GDM1 (cell line): ENCODE measurements around the gene TSGA10.
A peak's percentile ranks its signal among the peaks of the same experiment; 100 is the strongest.
"Not testable (repeated sequence)": the region's sequence is repeated elsewhere in the genome, so short reads cannot be mapped to it uniquely, and the experiment has no call there.

Source experiments
- DNase-seq: peaks from one replicate; lab custom pipeline; 2025; lab: John Stamatoyannopoulos, UW

TSGA10 gene, protein sequence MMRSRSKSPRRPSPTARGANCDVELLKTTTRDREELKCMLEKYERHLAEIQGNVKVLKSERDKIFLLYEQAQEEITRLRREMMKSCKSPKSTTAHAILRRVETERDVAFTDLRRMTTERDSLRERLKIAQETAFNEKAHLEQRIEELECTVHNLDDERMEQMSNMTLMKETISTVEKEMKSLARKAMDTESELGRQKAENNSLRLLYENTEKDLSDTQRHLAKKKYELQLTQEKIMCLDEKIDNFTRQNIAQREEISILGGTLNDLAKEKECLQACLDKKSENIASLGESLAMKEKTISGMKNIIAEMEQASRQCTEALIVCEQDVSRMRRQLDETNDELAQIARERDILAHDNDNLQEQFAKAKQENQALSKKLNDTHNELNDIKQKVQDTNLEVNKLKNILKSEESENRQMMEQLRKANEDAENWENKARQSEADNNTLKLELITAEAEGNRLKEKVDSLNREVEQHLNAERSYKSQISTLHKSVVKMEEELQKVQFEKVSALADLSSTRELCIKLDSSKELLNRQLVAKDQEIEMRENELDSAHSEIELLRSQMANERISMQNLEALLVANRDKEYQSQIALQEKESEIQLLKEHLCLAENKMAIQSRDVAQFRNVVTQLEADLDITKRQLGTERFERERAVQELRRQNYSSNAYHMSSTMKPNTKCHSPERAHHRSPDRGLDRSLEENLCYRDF

DNA sequence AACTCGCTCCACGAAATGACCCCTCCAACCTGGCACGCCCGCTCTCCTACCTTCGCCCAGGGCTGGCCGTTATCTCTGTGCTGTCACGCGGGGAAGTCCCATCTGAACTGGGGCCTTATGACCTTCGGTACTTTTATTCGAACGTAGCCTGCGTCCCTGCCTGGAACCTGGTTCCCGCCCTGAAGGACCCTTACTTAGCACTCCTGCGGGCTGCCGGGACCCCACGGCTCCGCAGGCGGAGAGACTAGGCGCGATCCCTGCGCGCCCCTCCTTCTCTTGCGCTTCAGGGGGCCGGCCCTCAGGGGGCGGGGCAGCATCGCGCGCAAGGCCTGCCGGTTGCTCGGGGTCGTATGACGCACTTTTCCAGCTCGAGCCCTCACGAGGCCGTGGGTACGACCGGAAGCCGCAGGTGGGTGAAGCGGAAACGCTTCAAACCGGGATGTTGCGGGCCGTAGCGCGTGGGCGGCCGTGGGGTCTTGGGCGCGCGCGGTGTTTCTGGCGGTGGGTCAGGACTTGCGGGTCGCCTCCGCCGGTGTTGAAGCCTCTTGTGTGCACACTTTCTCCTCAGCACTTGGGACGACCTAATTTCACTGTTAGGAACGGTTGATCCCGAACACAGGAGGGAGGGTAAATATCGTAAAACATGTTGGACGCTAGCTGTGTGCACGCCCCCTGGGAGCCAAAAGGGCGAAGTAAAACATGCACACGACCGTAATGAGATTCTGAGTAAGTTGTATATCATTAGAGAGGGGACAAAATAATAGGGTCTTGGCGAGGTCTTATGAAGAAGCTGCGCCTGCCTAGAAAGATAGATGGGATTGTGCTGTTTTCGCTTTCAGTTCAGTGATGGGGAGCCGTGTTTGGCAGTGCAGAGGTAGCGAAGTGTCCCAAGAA is at the start of gene TSGA10, which contains the start of gene LIPT1:
Gene TSGA10 (minus strand): TSS at position 300 of the 894 bp plus-strand sequence. CDS start 45,503 bp downstream, outside the sequence.
Gene LIPT1 (plus strand): TSS at position 325 of the 894 bp plus-strand sequence. CDS start 6,991 bp downstream, outside the sequence.
- DNase-seq = peak; percentile 86

DNA sequence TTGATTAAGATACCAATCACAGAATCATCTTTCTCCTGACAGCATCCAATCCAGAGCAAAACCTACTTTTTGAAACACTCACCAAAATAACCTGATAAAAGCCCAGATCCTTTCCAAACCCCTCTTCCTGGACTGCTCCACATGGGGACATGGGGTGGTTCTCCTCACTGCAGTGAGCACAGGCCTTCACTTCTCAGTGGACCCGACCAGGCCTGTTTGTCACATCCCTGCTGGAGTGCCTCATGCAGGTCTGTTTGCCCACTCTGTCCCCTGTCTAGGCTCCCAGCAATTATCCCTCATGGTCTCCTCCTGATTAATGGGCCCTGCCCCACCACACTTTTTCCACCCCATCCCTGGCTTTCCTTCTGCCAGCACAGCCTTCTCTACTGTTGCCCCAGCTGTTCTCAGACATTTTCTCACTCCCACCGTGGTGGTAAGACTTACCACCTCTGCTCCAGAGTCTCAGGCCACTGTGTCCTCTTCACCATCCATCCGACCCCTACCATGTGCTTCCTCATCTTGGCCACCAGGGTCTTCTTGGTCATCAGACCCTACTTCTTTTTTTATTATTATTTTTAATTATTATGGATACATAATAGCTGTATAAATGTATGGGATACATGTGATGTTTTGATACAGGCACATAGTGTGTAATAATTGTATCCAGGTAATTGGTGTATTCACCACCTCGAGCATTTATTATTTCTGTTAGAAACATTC is 47.4 kb upstream of the TSGA10 start:
- DNase-seq = no peak

DNA sequence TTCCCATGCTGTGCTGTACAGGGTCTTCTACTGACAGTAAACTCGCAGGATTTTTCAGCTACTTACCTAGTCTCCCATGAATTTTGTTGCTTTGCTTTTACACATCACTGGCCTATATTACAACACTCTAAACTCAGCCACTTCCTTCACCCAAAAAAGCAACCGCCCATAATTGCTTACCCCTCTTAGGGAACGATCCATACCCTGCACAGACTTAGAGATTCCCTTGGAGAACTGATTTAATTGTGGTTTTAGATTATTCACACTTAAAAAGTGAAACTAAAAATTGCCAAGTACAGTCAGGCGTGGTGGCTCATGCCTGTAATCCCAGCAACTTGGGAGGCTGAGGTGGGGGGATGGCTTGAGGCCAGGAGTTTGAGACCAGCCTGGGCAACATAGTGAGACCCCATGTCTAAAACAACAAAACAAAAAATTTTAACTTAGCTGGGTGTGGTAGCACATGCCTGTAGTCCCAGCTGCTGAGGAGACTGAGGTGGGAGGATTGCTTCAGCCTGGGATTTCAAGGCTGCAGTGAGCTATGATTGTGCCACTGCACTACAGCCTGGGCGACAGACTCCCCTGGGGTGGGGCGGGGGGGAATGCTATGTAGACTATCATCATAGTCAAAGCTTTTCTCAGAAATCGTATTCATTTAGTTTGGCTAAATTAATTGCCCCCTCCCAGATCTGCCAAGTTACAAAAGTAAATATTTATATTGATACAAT is 45.5 kb upstream of the TSGA10 start:
- no peak for DNase-seq

DNA sequence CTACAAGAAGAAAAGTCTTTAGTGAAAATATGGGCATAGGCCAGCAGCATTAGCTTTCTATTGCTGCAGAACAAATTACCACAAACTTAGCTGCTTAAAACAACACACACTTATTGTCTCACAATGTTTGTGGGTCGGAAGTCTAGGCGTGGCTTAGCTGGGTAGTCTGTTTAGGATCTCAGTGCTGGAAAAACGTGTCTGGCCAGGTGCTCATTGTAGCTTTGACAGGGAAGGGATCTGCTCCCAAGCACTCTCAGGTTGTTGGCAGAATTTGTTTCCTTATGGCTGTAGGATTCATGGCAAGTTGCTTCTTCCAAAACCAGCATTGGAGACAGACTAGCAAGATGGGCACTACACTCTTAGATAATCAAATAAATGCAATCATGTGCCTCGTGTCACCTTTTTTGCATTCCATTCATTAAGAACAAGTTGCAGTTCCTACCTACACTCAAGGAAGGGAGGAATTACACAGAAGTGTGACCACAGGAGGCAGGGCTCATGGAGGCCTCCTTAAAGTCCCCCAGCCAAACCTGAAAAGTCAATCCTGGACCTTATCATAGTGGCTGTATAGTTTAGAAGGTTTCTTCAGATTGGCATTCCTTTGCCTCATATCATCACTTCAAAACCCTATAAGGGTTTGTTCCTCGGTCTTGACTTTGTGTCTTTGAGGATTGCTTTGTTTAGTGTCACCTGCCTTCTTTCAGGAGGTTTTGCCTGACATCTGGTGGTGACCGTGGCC is 43.5 kb upstream of the TSGA10 start:
- DNase-seq = no peak

DNA sequence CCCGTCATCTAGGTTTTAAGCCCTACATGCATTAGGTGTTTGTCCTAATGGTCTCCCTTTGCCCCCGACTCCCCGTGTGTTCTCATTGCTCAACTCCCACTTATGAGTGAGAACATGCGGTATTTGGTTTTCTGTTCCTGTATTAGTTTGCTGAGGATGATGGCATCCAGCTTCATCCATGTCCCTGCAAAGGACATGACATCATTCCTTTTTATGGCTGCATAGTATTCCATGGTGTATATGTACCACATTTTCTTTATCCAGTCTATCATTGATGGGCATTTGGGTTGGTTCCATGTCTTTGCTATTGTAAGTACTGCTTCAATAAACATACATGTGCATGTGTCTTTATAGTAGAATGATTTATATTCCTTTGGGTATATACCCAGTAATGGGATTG is 37.6 kb upstream of the TSGA10 start:
- DNase-seq = not testable (repeated sequence)

DNA sequence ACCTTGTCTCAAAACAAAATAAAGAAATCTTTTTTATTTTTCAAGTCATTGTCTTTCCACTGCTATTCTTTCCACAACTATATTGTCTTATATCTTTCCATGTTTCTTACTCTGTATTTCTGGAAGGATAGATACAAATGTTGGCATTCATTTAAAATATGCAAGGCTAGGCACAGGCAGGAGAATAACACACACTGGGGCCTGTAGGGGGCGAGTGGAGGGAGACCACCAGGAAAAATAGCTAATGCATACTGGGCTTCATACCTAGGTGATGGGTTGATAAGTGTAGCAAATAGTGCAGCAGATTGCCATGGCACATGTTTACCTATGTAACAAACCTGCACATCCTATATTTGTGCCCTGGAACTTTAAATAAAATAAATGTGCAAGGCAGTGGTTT is 35.8 kb upstream of the TSGA10 start:
- no peak for DNase-seq

DNA sequence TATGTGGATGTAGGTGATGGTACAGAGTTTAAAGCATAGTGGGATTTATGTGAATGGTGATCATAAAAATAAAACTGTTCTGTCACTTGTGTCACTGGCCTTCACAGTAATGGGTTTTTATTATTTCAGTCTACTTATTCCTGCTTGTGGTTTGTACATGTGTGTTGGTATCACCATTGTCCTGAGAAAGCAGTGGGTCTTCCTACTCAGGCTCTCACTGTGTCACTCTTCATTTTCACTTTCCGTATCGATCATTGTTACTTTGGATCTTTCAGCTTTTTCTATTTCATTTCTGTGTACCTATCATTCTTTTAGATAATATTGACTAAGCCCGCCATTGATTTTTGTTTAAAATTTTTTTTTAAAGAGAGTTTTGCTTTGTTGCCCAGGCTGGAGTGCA is 33.6 kb upstream of the TSGA10 start:
- DNase-seq = no peak

DNA sequence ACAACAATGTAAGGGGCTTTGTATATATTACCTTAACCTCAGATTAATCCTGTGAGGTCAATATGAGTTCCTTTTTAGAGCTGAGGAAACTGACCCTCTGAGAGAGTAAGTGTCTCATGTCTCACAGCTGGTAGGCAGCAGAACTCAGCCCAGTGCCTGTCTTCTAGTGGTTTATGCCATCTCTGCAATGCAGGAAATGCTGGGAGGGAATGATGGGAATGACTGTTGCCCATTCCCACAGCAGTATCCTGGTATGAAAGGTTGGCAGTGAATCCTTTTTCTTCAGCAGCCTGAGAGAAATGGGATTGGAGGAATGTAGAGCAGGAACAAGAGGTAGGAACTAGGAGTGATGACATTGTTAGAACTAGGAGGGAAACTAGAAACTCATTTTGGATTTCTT is 32.3 kb upstream of the TSGA10 start:
- no peak for DNase-seq

DNA sequence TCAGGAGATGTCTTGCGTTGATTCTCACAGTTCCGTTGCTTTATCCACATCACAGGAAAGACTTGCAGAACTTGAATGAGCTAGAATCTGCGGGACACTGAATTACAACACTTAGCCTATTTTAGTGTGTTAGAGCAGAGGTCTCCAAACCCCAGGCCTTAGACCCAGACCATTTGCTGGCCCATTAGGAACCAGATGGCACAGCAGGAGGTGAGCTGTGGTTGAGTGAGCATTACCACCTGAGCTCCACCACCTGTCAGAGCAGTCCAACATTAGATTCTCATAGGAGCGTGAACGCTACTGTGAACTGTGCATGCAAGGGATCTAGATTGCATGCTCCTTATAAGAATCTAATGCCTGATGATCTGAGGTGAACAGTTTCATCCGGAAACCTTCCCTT is 30.1 kb upstream of the TSGA10 start:
- DNase-seq = no peak

DNA sequence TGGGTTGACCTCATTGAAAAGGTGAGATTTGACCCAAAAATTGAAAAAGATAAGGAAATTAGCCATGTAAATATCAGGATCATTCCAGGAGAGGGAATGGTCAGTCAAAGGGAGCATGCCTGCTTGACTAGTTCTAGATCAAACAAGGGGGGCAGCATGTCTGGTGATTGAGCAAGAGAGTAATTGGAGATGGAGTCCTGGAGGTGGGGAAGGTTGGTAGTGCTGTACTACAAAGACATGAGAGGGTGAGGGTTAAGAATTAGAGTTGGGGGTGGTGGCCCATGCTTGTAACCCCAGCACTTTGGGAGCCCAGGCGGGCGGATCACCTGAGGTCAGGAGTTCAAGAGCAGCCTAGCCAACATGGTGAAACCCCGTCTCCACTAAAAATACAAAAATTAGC is 28.3 kb upstream of the TSGA10 start:
- no peak for DNase-seq

DNA sequence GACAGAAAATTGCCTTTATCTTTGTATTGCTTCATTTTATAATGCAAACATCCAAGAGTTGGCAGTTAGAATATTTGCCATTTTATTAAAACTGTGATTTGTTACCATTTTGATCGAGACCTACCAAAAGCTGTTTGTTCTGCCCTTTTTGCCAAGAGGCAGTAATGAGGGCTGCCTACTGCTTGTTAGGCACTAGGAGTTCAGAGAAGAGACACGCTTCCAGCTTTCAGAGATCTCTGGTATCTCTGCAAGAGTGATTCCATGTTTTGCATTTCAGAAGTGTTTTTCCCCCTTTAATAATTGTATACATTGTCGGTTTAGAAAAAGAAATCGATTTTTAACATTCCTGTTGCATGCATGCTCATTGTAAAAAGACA is 26.9 kb upstream of the TSGA10 start:
- no peak for DNase-seq

DNA sequence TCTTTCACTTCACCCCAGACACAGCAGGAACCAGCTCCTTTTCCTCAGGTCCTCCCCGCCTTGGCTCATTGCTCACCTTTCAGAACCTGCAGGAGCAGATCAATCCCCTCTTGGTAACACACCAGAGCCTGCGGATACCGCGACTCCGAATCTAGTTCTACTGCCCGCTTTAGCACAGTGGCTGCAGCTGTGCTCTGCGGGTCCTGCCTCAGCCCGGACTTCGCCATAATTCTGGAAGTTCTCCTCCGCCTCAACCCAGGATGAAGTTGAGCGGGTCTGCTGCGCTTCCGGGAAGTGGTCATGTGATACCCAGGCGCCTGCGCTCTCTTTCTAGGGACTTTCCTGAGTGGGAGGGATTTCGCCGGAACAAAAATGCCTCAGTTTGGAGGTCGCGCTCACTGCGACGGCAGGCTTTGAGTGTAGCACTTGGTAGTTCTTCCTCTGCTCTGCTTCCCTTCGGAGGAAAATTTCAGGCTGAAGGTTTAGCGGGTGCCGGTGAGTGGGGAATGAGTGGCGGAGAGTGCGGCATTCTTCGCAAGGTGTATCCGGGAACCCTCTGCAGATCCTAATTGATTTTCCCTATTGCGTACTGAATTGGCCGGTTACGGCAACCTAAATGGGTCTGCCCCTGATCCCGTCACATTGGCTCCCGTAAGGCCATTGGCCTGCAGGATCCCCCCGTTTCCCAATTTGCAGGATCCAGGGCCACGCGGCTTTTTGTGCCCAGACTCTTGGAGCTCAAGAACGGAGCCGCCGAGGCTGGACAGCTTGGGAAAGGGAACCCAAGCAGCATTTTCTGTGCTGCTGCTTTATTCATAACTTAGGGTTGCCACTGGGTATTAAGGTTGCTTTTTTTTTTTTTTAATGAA is 26.2 kb upstream of the TSGA10 start, which contains the start of the genes MITD1 and MRPL30:
Gene MITD1 (minus strand): TSS at position 304 of the 869 bp plus-strand sequence. CDS start 77 bp downstream, at position 227.
Gene MRPL30 (plus strand): TSS at position 430 of the 869 bp plus-strand sequence. CDS start 5,020 bp downstream, outside the sequence.
- DNase-seq = peak; percentile 86

DNA sequence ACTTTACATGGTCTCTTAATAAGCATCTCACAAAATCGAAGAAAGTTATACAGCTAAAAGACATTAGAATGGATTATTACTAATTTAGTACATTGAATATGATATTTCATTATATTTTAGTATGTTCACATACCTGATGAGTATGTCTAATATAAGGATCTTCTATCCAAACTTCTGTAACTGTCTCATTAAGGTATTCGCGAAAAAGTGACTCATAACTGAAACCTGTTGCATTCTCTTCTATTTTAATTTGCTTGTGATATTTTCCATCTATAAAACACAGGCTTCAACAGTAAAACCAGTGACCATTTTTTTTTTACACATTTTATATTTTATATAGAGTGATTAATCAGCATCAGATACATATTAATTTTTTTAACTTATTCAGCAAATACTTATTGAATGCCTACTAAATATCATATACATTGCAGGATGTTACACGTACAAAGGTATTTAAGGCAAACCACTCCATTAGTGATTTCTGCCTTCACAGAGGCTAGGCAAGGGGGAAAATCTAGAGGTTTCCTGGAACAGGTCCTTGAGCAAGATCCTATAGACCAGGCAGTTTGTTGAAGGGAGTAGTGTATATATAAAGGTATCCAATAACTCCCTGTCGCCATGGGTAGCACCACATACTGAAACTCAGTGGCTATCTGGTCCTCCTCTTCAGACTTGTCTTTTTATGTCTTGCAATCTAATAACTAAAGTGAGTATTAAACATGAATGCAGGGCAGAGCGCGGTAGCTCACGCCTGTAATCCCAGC is 16.8 kb upstream of the TSGA10 start:
- DNase-seq = no peak

DNA sequence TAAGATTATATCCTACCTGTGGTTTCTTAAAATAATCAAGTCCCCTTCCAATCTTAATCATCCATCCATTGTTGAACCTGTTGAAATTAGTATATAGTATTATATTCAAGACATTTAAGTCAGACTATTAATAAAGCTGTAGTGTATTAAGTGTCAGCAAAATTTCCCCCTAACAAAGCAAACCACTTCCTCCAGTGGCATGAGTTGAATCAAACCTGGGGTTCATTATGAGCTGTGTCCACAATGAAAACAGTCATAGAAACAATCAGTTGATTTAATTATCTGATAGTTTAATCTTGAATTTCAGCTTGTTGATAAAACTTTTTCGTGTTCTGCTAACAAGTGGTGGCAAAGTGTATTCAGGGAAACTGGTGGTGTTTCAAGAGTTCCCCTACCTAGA is 14.8 kb upstream of the TSGA10 start:
- DNase-seq = no peak

DNA sequence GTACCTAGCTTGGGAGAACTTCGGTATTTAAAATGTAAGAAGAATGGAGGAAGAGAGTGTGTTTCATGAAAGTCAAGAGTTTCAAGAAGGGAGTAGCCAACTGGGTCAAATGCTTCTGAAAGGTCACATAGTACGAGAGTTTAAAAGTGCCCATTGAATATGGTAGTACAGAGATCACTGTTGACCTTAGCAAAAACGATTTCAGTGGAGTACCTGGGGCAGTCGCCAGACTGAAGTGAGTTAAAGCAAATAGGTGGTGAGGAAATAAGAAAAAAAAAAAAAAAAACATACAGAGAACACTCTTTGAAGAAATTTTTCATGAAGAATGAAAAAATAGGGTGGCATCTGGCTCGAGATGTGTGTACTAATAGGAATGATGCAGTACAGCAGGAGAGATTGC is 11.5 kb upstream of the TSGA10 start:
- no peak for DNase-seq

DNA sequence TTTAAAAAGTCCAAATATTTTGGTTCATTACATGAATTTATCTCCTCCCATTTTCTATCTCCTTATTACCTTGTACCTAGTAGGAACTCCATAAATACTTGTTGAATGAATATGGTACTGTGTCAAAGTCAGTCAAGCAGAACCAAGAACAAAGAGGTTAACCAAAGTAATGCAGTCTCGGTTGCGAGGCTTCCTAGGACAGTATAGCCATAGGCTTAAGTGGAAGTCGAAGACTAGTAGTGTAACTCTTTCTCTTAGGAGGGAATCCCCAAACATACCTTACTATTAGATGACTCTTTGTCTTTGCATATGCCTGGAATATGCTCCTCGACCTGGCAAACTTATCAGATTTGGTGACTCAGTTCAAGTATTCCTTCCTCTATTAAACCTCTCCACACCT is 4.9 kb upstream of the TSGA10 start:
- no peak for DNase-seq

DNA sequence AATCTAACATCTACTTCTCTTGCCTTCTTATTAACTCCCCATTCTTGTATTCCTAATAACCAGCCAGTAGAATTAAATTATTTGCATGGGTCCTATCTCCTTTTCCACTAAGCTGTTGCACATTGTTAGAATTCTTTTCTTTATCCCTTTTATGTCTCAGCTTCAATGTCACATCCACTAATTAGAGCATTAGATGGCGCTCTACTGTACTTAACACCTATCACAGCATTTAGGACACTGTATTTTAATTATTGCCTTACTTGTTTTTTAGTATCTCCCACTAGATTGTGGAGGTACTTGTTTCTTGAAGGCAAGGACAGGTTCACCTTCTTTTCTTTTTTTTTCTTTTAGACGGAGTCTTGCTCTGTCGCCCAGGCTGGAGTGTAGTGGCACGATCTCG is 3.9 kb upstream of the TSGA10 start:
- DNase-seq = no peak

DNA sequence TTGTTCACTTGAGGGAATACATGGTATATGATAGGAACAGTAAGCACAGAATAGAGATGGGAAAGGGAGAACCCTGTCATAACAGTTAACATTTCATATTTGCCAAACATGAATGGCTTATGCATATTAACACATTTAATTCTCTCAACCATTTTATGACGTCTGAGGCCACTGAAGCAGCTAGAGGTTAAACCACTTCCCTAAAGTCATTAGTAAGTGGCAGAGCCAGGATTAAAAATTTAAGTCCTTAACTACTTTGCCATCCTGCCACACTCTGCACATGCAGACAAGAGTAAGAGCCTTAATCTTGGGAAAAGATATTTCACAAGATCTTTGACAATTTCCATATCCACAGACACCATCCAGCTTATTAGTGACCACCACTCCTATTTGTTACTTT is 2.1 kb upstream of the TSGA10 start:
- no peak for DNase-seq
